Neuronal stem cell (in vitro differentiated cells): ENCODE data around the gene EXOC8.
"Not testable (repeated sequence)": the region's sequence is repeated elsewhere in the genome, so short reads cannot be mapped to it uniquely, and the experiment has no call there.

Experiments used
- DNase-seq: peaks from one replicate; pipeline ENCODE4 v3.0.0-alpha.2; 2013; ENCODE audit warnings: low spot score
- H2AFZ ChIP-seq: one replicate; pipeline ENCODE4 v1.6.1; 2013; ENCODE audit warnings: mild to moderate bottlenecking, low read length, inconsistent platforms
- H2AK5ac ChIP-seq: 2 replicates; pipeline ENCODE4 v1.6.1; 2013; ENCODE audit warnings: low read depth, mild to moderate bottlenecking, inconsistent platforms, low read length, moderate library complexity, mixed read lengths
- H2BK120ac ChIP-seq: 2 replicates; pipeline ENCODE4 v1.6.1; 2013; ENCODE audit warnings: low read depth, mild to moderate bottlenecking, inconsistent platforms, low read length, moderate library complexity, mixed read lengths
- H2BK12ac ChIP-seq: one replicate; pipeline ENCODE4 v1.6.1; 2013; ENCODE audit warnings: low read length, inconsistent platforms
- H2BK15ac ChIP-seq: 2 replicates; pipeline ENCODE4 v1.6.1; 2013; ENCODE audit warnings: mild to moderate bottlenecking, low read length, inconsistent platforms, mixed read lengths
- H2BK5ac ChIP-seq: one replicate; pipeline ENCODE4 v1.6.1; 2013; ENCODE audit warnings: inconsistent platforms, mild to moderate bottlenecking, low read length, moderate library complexity
- H3K14ac ChIP-seq: one replicate; pipeline ENCODE4 v1.6.1; 2013; ENCODE audit warnings: low read length, inconsistent platforms
- H3K18ac ChIP-seq: 2 replicates; pipeline ENCODE4 v1.6.1; 2013; ENCODE audit warnings: low read length, inconsistent platforms
- H3K23ac ChIP-seq: 2 replicates; pipeline ENCODE4 v1.6.1; 2013; ENCODE audit warnings: low read depth, mild to moderate bottlenecking, mixed read lengths, low read length, inconsistent platforms; ENCODE audit not compliant: poor library complexity
- H3K27ac ChIP-seq: replicated peaks from 3 replicates; pipeline ENCODE4 v1.5.1; 2013; ENCODE audit warnings: low read length, inconsistent platforms
- H3K27me3 ChIP-seq, 3 experiments: 2 replicates each; pipeline ENCODE4 v1.6.1; 2013; ENCODE audit warnings: low read length in 3 of 3, mild to moderate bottlenecking in 2 of 3, inconsistent platforms in 1 of 3, low read depth in 1 of 3, mixed read lengths in 1 of 3, moderate library complexity in 1 of 3; ENCODE audit not compliant: control insufficient read depth in 3 of 3, insufficient read depth in 3 of 3
- H3K36me3 ChIP-seq, 2 donors: replicated peaks in 1 of 2; 2 replicates each; pipeline ENCODE4 v1.6.1; 2013; ENCODE audit warnings: low read length in 2 of 2; ENCODE audit not compliant: control insufficient read depth in 2 of 2, insufficient read depth in 2 of 2
- H3K4ac ChIP-seq: 2 replicates; pipeline ENCODE4 v1.6.1; 2013; ENCODE audit warnings: inconsistent platforms, mild to moderate bottlenecking, low read length, moderate library complexity
- H3K4me1 ChIP-seq, 2 donors: 1 replicate in 1 of 2; 2 replicates in 1 of 2; pipeline ENCODE4 v1.6.1; 2013; ENCODE audit warnings: low read length in 2 of 2, low read depth in 1 of 2; ENCODE audit not compliant: control insufficient read depth in 2 of 2, insufficient read depth in 1 of 2
- H3K4me2 ChIP-seq: one replicate; pipeline ENCODE4 v1.6.1; 2013; ENCODE audit warnings: mild to moderate bottlenecking, low read length, inconsistent platforms; ENCODE audit not compliant: insufficient read depth, poor library complexity, severe bottlenecking
- H3K4me3 ChIP-seq, 2 donors: 2 replicates each; pipeline ENCODE4 v1.5.1; 2013; ENCODE audit warnings: low read length in 2 of 2, mild to moderate bottlenecking in 2 of 2, inconsistent platforms in 1 of 2, moderate library complexity in 1 of 2
- H3K79me1 ChIP-seq: one replicate; pipeline ENCODE4 v1.6.1; 2013; ENCODE audit warnings: low read depth, mild to moderate bottlenecking, inconsistent platforms, low read length, moderate library complexity
- H3K9ac ChIP-seq: one replicate; pipeline ENCODE4 v1.6.1; 2013; ENCODE audit warnings: mild to moderate bottlenecking, low read depth, low read length, inconsistent platforms; ENCODE audit not compliant: poor library complexity
- H3K9me3 ChIP-seq, 2 donors: replicated peaks in 1 of 2; 2 replicates each; pipeline versions ENCODE3 to v1.6.1; 2013; ENCODE audit warnings: low read length in 2 of 2, mild to moderate bottlenecking in 2 of 2, inconsistent platforms in 1 of 2, low read depth in 1 of 2, mixed read lengths in 1 of 2, moderate library complexity in 1 of 2; ENCODE audit not compliant: control insufficient read depth in 2 of 2, insufficient read depth in 1 of 2
- H4K8ac ChIP-seq: one replicate; pipeline ENCODE4 v1.6.1; 2013; ENCODE audit warnings: low read depth, mild to moderate bottlenecking, inconsistent platforms, low read length, moderate library complexity
- H4K91ac ChIP-seq: one replicate; pipeline ENCODE4 v1.6.1; 2013; ENCODE audit warnings: low read length, low read depth, mild to moderate bottlenecking, inconsistent platforms; ENCODE audit not compliant: poor library complexity
- WGBS, 2 donors: extraction: QIAGEN DNeasy Blood & Tissue Kit; methylation state at CpG; one replicate each; pipeline ENCODE4 v1.1.7; 2013; ENCODE audit warnings: missing lambda C conversion rate in 2 of 2, mixed read lengths in 1 of 2; ENCODE audit not compliant: insufficient read length in 2 of 2, insufficient replicate concordance in 1 of 2; ENCODE audit errors: extremely low coverage in 2 of 2; 5-methylcytosine and 5-hydroxymethylcytosine counted together

The EXOC8 gene

DNA sequence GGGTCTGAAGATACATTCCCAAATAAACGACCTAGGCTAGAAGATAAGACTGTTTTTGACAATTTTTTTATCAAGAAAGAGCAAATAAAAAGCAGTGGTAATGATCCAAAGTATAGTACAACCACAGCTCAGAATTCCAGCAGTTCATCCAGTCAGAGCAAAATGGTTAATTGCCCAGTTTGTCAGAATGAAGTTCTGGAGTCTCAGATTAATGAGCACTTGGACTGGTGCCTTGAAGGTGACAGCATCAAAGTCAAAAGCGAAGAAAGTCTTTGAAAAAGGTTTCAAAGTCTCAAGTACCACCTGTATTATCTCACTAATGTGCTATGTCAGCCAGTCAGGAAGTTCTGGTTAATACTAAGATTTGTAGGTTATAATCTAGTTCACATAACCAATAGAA is 15.4 kb upstream of the EXOC8 start:
- Histone ChIP-seq H3K36me3 (peaks cover 9 to 66% of the 10 kb centered on the region in 2 donors), H2BK15ac (no peak overlapping the region), H3K14ac (no peak overlapping the region), H2AFZ (no peak overlapping the region), H3K4me1 (no peaks in the 10 kb centered on the region), H3K18ac (no peak overlapping the region), H3K27me3 (no peaks in the 10 kb centered on the region), H3K4ac (no peak overlapping the region), H2BK120ac (no peak overlapping the region), H4K91ac (no peak overlapping the region), H3K79me1 (no peaks in the 10 kb centered on the region), H4K8ac (no peak overlapping the region), H3K9ac (no peak overlapping the region), H2BK12ac (no peak overlapping the region), H3K4me2 (no peak overlapping the region), H3K4me3 (no peak overlapping the region), H2AK5ac (no peak overlapping the region), H3K23ac (no peak overlapping the region), H2BK5ac (no peak overlapping the region), H3K27ac (no peak overlapping the region), H3K9me3 (no peaks in the 10 kb centered on the region)
- no CpG with 5 or more reads among the region's 2 CpGs for WGBS, 2 donors
- no peak for DNase-seq

GRCh38 chr1:231351816-231352215 is 14.2 kb upstream of the EXOC8 start:
- DNase-seq, result no peak
- peaks cover 12 to 78% of the 10 kb centered on the region in 2 donors for H3K36me3 ChIP-seq

DNA sequence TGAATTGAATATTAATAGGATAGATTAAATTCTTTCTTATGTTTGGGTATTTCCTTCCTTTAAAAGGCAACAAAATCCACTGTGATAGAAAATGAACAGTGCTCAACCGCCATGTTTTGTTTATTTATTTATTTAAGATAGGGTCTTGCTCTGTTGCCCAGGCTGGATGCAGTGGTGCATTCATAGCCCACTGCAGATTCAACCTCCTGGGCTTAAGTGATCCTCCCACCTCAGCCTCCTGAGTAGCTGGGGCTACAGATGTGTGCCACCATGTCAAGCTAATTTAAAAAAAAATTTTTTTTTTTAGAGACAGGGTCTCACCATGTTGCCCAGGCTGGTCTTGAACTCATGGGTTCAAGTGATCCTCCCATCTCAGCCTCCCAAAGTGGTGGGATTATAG is 11.2 kb upstream of the EXOC8 start:
- not testable (repeated sequence) for H2BK120ac ChIP-seq, DNase-seq, H3K4me3 ChIP-seq, H3K9me3 ChIP-seq, H3K4me1 ChIP-seq, H2AK5ac ChIP-seq, H2AFZ ChIP-seq, H3K27me3 ChIP-seq, H2BK5ac ChIP-seq, H3K27ac ChIP-seq, H3K23ac ChIP-seq, H2BK12ac ChIP-seq, H3K9ac ChIP-seq, H3K4me2 ChIP-seq, H2BK15ac ChIP-seq, H3K14ac ChIP-seq, H3K79me1 ChIP-seq, H3K4ac ChIP-seq, H4K8ac ChIP-seq, H4K91ac ChIP-seq, H3K18ac ChIP-seq
- no CpG with 5 or more reads among the region's 1 CpG for WGBS, 2 donors
- peaks cover 12 to 89% of the 10 kb centered on the region in 2 donors for H3K36me3 ChIP-seq

More at GRCh38 chr1:231351816-231352215, 14.2 kb upstream of the EXOC8 start:
- no peaks in the 10 kb centered on the region for H3K79me1 ChIP-seq
- H3K9ac ChIP-seq, result no peak overlapping the region
- no peak overlapping the region for H2BK120ac ChIP-seq
- no peak overlapping the region for H4K91ac ChIP-seq
- no peak overlapping the region for H2BK5ac ChIP-seq
- no peak overlapping the region for H4K8ac ChIP-seq
- H3K4ac ChIP-seq, result no peak overlapping the region
- H3K4me1 ChIP-seq, result no peaks in the 10 kb centered on the region
- no peak overlapping the region for H3K27ac ChIP-seq
- H3K4me3 ChIP-seq, result no peak overlapping the region
- H3K14ac ChIP-seq, result no peak overlapping the region
- WGBS, 2 donors, result no CpG with 5 or more reads among the region's 2 CpGs
- H3K27me3 ChIP-seq, result no peaks in the 10 kb centered on the region
- H2AFZ ChIP-seq, result no peak overlapping the region
- no peak overlapping the region for H3K4me2 ChIP-seq
- H3K9me3 ChIP-seq, result no peaks in the 10 kb centered on the region
- no peak overlapping the region for H3K23ac ChIP-seq
- H2AK5ac ChIP-seq, result no peak overlapping the region
- H2BK12ac ChIP-seq, result no peak overlapping the region
- H2BK15ac ChIP-seq, result no peak overlapping the region
- no peak overlapping the region for H3K18ac ChIP-seq

- Histone ChIP-seq H3K27ac (no peak overlapping the region), H3K23ac (no peak overlapping the region), H3K4ac (no peak overlapping the region), H3K4me2 (no peak overlapping the region), H4K91ac (no peak overlapping the region), H4K8ac (no peak overlapping the region), H3K14ac (no peak overlapping the region), H3K36me3 (peaks cover 13 to 88% of the 10 kb centered on the region in 2 donors), H2BK5ac (no peak overlapping the region), H2BK15ac (no peak overlapping the region), H3K27me3 (no peaks in the 10 kb centered on the region), H2AFZ (no peak overlapping the region), H2AK5ac (no peak overlapping the region), H3K9me3 (no peaks in the 10 kb centered on the region), H2BK120ac (no peak overlapping the region), H3K79me1 (no peaks in the 10 kb centered on the region), H2BK12ac (no peak overlapping the region), H3K9ac (no peak overlapping the region), H3K18ac (no peak overlapping the region), H3K4me3 (no peak overlapping the region), H3K4me1 (no peaks in the 10 kb centered on the region)
- no CpG with 5 or more reads among the region's 4 CpGs for WGBS, 2 donors
- DNase-seq, result no peak
Observed at GRCh38 chr1:231348442-231348841, 10.8 kb upstream of the EXOC8 start.
